Measurements from ENCODE around the gene ALLC.

GRCh38 chr2:3665886-3666612, 8.0 kb downstream of the ALLC start:
- TF ChIP-seq CTCF (IDR thresholded peaks at IDR 0.05) (no peak), EZH2 (IDR thresholded peaks at IDR 0.05; ENCODE audit: borderline replicate concordance, insufficient read depth, low read depth, low read length, poor library complexity, severe bottlenecking) (no peak)
